Measurements from ENCODE around the gene RCCD1.

Gene RCCD1

GRCh38 chr15:90956274-90957030 lies 1.8 kb downstream of the RCCD1 start:
- no peak overlapping the region for H3K14ac ChIP-seq (ENCODE audit: low read length in 2 of 2)
- no peak overlapping the region for H3K23ac ChIP-seq (ENCODE audit: low read length in 2 of 2)
- H2AFZ ChIP-seq (ENCODE audit: low read depth, low read length), result peak overlapping the region; percentile 73
- no peaks in the 10 kb centered on the region for H3K9me3 ChIP-seq (ENCODE audit: control insufficient read depth, low read length)
- peak overlapping the region; percentile 61 for H2BK15ac ChIP-seq (ENCODE audit: low read depth, poor library complexity, severe bottlenecking)
- H4K8ac ChIP-seq (ENCODE audit: low read length), result peak overlapping the region; percentile 88
- peak overlapping the region; percentile 91 for H3K4me2 ChIP-seq (ENCODE audit: low read length, poor library complexity, severe bottlenecking)
- H2BK120ac ChIP-seq (ENCODE audit: low read depth, low read length), result no peak overlapping the region
- H2BK12ac ChIP-seq (ENCODE audit: low read length in 2 of 2), result no peak overlapping the region
- 12% methylated on average over 42 of the region's 56 CpGs for WGBS
- H3K4ac ChIP-seq (ENCODE audit: low read depth in 1 of 2, low read length in 2 of 2), result no peak overlapping the region
- H3K18ac ChIP-seq (ENCODE audit: low read depth in 1 of 2, low read length in 2 of 2), result peak overlapping the region; percentile 57 to 68
- no peak overlapping the region for H3K27ac ChIP-seq (ENCODE audit: low read length, poor library complexity, severe bottlenecking)
- H3K36me3 ChIP-seq (ENCODE audit: control insufficient read depth in 1 of 2, insufficient read depth in 2 of 2, low read depth in 1 of 2, low read length in 2 of 2), result peaks cover 37 to 55% of the 10 kb centered on the region in 2 experiments
- no peak overlapping the region for H2AK5ac ChIP-seq (ENCODE audit: low read length, severe bottlenecking)
- no peaks in the 10 kb centered on the region for H3K27me3 ChIP-seq (ENCODE audit: control insufficient read depth in 1 of 2, insufficient read depth in 1 of 2, low read length in 2 of 2)
- DNase-seq, result peak; percentile 79
- H3K9ac ChIP-seq (ENCODE audit: low read length), result peak overlapping the region; percentile 78
- H3K79me1 ChIP-seq (replicated peaks; ENCODE audit: low read length, poor library complexity, severe bottlenecking), result peaks cover 17% of the 10 kb centered on the region
- H2BK5ac ChIP-seq (ENCODE audit: low read depth, low read length, poor library complexity, severe bottlenecking), result no peak overlapping the region
- peaks cover 21% of the 10 kb centered on the region for H3K4me1 ChIP-seq (ENCODE audit: control insufficient read depth, insufficient read depth, low read depth, low read length)
- no peak overlapping the region for H4K91ac ChIP-seq (ENCODE audit: low read length)
- peak overlapping the region; percentile 67 to 86 for H3K4me3 ChIP-seq (ENCODE audit: insufficient read depth in 1 of 2, low read depth in 1 of 2, low read length in 2 of 2)

- Histone ChIP-seq H3K4me1 (ENCODE audit: control insufficient read depth, insufficient read depth, low read depth, low read length) (peaks cover 21% of the 10 kb centered on the region), H3K9ac (ENCODE audit: low read length) (peak overlapping the region; percentile 78), H3K23ac (ENCODE audit: low read length in 2 of 2) (peak overlapping the region in 1 of 2 experiments; percentile 65), H3K79me1 (replicated peaks; ENCODE audit: low read length, poor library complexity, severe bottlenecking) (peaks cover 17% of the 10 kb centered on the region), H2AFZ (ENCODE audit: low read depth, low read length) (peak overlapping the region; percentile 73), H4K91ac (ENCODE audit: low read length) (peak overlapping the region; percentile 95), H3K4me3 (ENCODE audit: insufficient read depth in 1 of 2, low read depth in 1 of 2, low read length in 2 of 2) (peak overlapping the region; percentile 67 to 86), H3K27me3 (ENCODE audit: control insufficient read depth in 1 of 2, insufficient read depth in 1 of 2, low read length in 2 of 2) (no peaks in the 10 kb centered on the region), H3K4me2 (ENCODE audit: low read length, poor library complexity, severe bottlenecking) (peak overlapping the region; percentile 91), H2AK5ac (ENCODE audit: low read length, severe bottlenecking) (no peak overlapping the region), H2BK15ac (ENCODE audit: low read depth, poor library complexity, severe bottlenecking) (peak overlapping the region; percentile 61), H4K8ac (ENCODE audit: low read length) (peak overlapping the region; percentile 88), H3K14ac (ENCODE audit: low read length in 2 of 2) (peak overlapping the region in 1 of 2 experiments; percentile 76), H2BK120ac (ENCODE audit: low read depth, low read length) (no peak overlapping the region), H3K27ac (ENCODE audit: low read length, poor library complexity, severe bottlenecking) (no peak overlapping the region), H3K4ac (ENCODE audit: low read depth in 1 of 2, low read length in 2 of 2) (no peak overlapping the region), H3K36me3 (ENCODE audit: control insufficient read depth in 1 of 2, insufficient read depth in 2 of 2, low read depth in 1 of 2, low read length in 2 of 2) (peaks cover 37 to 51% of the 10 kb centered on the region in 2 experiments), H3K9me3 (ENCODE audit: control insufficient read depth, low read length) (no peaks in the 10 kb centered on the region), H2BK5ac (ENCODE audit: low read depth, low read length, poor library complexity, severe bottlenecking) (no peak overlapping the region), H3K18ac (ENCODE audit: low read depth in 1 of 2, low read length in 2 of 2) (peak overlapping the region; percentile 57 to 68), H2BK12ac (ENCODE audit: low read length in 2 of 2) (peak overlapping the region in 1 of 2 experiments; percentile 24)
- 20% methylated on average over 58 of the region's 63 CpGs for WGBS
- peak; percentile 44 for DNase-seq
Observed at GRCh38 chr15:90957031-90957790, 2.5 kb downstream of the RCCD1 start.

GRCh38 chr15:90957791-90958190 lies 3.1 kb downstream of the RCCD1 start:
- no peak overlapping the region for H4K91ac ChIP-seq (ENCODE audit: low read length)
- H3K9me3 ChIP-seq (ENCODE audit: control insufficient read depth, low read length), result no peaks in the 10 kb centered on the region
- H2BK12ac ChIP-seq (ENCODE audit: low read length in 2 of 2), result peak overlapping the region in 1 of 2 experiments; percentile 33
- no peak overlapping the region for H2BK120ac ChIP-seq (ENCODE audit: low read depth, low read length)
- H2AK5ac ChIP-seq (ENCODE audit: low read length, severe bottlenecking), result no peak overlapping the region
- no peak overlapping the region for H2BK15ac ChIP-seq (ENCODE audit: low read depth, poor library complexity, severe bottlenecking)
- no peak overlapping the region for H3K18ac ChIP-seq (ENCODE audit: low read depth in 1 of 2, low read length in 2 of 2)
- H4K8ac ChIP-seq (ENCODE audit: low read length), result peak overlapping the region; percentile 5
- H2BK5ac ChIP-seq (ENCODE audit: low read depth, low read length, poor library complexity, severe bottlenecking), result no peak overlapping the region
- H3K4me2 ChIP-seq (ENCODE audit: low read length, poor library complexity, severe bottlenecking), result peak overlapping the region; percentile 91
- no peak overlapping the region for H3K27ac ChIP-seq (ENCODE audit: low read length, poor library complexity, severe bottlenecking)
- WGBS, result 94% methylated on average over 6 of the region's 6 CpGs
- no peak overlapping the region for H2AFZ ChIP-seq (ENCODE audit: low read depth, low read length)
- H3K23ac ChIP-seq (ENCODE audit: low read length in 2 of 2), result peak overlapping the region in 1 of 2 experiments; percentile 65
- no peak for DNase-seq
- H3K9ac ChIP-seq (ENCODE audit: low read length), result peak overlapping the region; percentile 78
- H3K27me3 ChIP-seq (ENCODE audit: control insufficient read depth in 1 of 2, insufficient read depth in 1 of 2, low read length in 2 of 2), result no peaks in the 10 kb centered on the region
- H3K14ac ChIP-seq (ENCODE audit: low read length in 2 of 2), result no peak overlapping the region
- H3K4ac ChIP-seq (ENCODE audit: low read depth in 1 of 2, low read length in 2 of 2), result no peak overlapping the region
- H3K36me3 ChIP-seq (ENCODE audit: control insufficient read depth in 1 of 2, insufficient read depth in 2 of 2, low read depth in 1 of 2, low read length in 2 of 2), result peaks cover 39 to 46% of the 10 kb centered on the region in 2 experiments
- H3K4me3 ChIP-seq (ENCODE audit: insufficient read depth in 1 of 2, low read depth in 1 of 2, low read length in 2 of 2), result peak overlapping the region in 1 of 2 experiments; percentile 86
- peaks cover 21% of the 10 kb centered on the region for H3K4me1 ChIP-seq (ENCODE audit: control insufficient read depth, insufficient read depth, low read depth, low read length)
- peaks cover 17% of the 10 kb centered on the region for H3K79me1 ChIP-seq (replicated peaks; ENCODE audit: low read length, poor library complexity, severe bottlenecking)

- H3K23ac ChIP-seq (ENCODE audit: low read length in 2 of 2), result no peak overlapping the region
- peaks cover 32 to 37% of the 10 kb centered on the region in 2 experiments for H3K36me3 ChIP-seq (ENCODE audit: control insufficient read depth in 1 of 2, insufficient read depth in 2 of 2, low read depth in 1 of 2, low read length in 2 of 2)
- H3K4me3 ChIP-seq (ENCODE audit: insufficient read depth in 1 of 2, low read depth in 1 of 2, low read length in 2 of 2), result no peak overlapping the region
- no peak overlapping the region for H2BK5ac ChIP-seq (ENCODE audit: low read depth, low read length, poor library complexity, severe bottlenecking)
- H3K4me2 ChIP-seq (ENCODE audit: low read length, poor library complexity, severe bottlenecking), result no peak overlapping the region
- H3K4ac ChIP-seq (ENCODE audit: low read depth in 1 of 2, low read length in 2 of 2), result no peak overlapping the region
- H4K8ac ChIP-seq (ENCODE audit: low read length), result no peak overlapping the region
- H2BK12ac ChIP-seq (ENCODE audit: low read length in 2 of 2), result no peak overlapping the region
- no peak overlapping the region for H2BK120ac ChIP-seq (ENCODE audit: low read depth, low read length)
- WGBS, result 95% methylated on average over 8 of the region's 8 CpGs
- H2BK15ac ChIP-seq (ENCODE audit: low read depth, poor library complexity, severe bottlenecking), result no peak overlapping the region
- no peak overlapping the region for H3K14ac ChIP-seq (ENCODE audit: low read length in 2 of 2)
- H3K18ac ChIP-seq (ENCODE audit: low read depth in 1 of 2, low read length in 2 of 2), result no peak overlapping the region
- peaks cover 18% of the 10 kb centered on the region for H3K4me1 ChIP-seq (ENCODE audit: control insufficient read depth, insufficient read depth, low read depth, low read length)
- DNase-seq, result no peak
- H3K9me3 ChIP-seq (ENCODE audit: control insufficient read depth, low read length), result no peaks in the 10 kb centered on the region
- H2AFZ ChIP-seq (ENCODE audit: low read depth, low read length), result no peak overlapping the region
- H4K91ac ChIP-seq (ENCODE audit: low read length), result no peak overlapping the region
- H3K27ac ChIP-seq (ENCODE audit: low read length, poor library complexity, severe bottlenecking), result no peak overlapping the region
- H3K27me3 ChIP-seq (ENCODE audit: control insufficient read depth in 1 of 2, insufficient read depth in 1 of 2, low read length in 2 of 2), result no peaks in the 10 kb centered on the region
- H2AK5ac ChIP-seq (ENCODE audit: low read length, severe bottlenecking), result no peak overlapping the region
- H3K79me1 ChIP-seq (replicated peaks; ENCODE audit: low read length, poor library complexity, severe bottlenecking), result peaks cover 15% of the 10 kb centered on the region
- no peak overlapping the region for H3K9ac ChIP-seq (ENCODE audit: low read length)
Observed at GRCh38 chr15:90959028-90959595, 4.4 kb downstream of the RCCD1 start.

Measured in mesenchymal stem cell (in vitro differentiated cells and primary cell).